ENCODE measurements around the gene RIF1.

RIF1 gene

GRCh38 chr2:151409601-151410484 is at the start of gene RIF1:
Gene RIF1 (plus strand): TSS chr2:151409902. CDS start chr2:151410424, 522 bp downstream.
- peak; percentile 47 to 96 (median 79) for DNase-seq

GRCh38 chr2:151361674-151362370 is 47.9 kb upstream of the RIF1 start:
- DNase-seq = no peak

GRCh38 chr2:151363709-151364108 is 46.0 kb upstream of the RIF1 start:
- peak in 28 of 51 donors; percentile 1 to 54 (median 18) for DNase-seq

- no peak for DNase-seq
These were observed 42.1 kb upstream of the RIF1 start for GRCh38 chr2:151367571-151367970.

- no peak for DNase-seq
These were observed 35.3 kb upstream of the RIF1 start for GRCh38 chr2:151374436-151374835.

- no peak for DNase-seq
These were observed 30.5 kb upstream of the RIF1 start for GRCh38 chr2:151379169-151379568.

GRCh38 chr2:151380580-151381235 is 29.0 kb upstream of the RIF1 start:
- DNase-seq = no peak

GRCh38 chr2:151381266-151381665 is 28.4 kb upstream of the RIF1 start:
- DNase-seq = no peak

GRCh38 chr2:151388011-151388410 is 21.7 kb upstream of the RIF1 start:
- DNase-seq = no peak

- no peak for DNase-seq
These were observed 18.3 kb upstream of the RIF1 start for GRCh38 chr2:151391436-151391835.

- DNase-seq = no peak
These were observed 15.2 kb upstream of the RIF1 start for GRCh38 chr2:151394509-151394908.

GRCh38 chr2:151395509-151396374 is 14.0 kb upstream of the RIF1 start:
- DNase-seq = no peak

- DNase-seq = no peak
These were observed 9.7 kb upstream of the RIF1 start for GRCh38 chr2:151399981-151400380.

- no peak for DNase-seq
These were observed 8.6 kb upstream of the RIF1 start for GRCh38 chr2:151401149-151401548.

- no peak for DNase-seq
These were observed 5.8 kb upstream of the RIF1 start for GRCh38 chr2:151403914-151404313.

- DNase-seq = no peak
These were observed 4.3 kb upstream of the RIF1 start for GRCh38 chr2:151405376-151405775.

GRCh38 chr2:151407281-151407680 is 2.4 kb upstream of the RIF1 start:
- no peak for DNase-seq

- DNase-seq = no peak
These were observed 708 bp upstream of the RIF1 start for GRCh38 chr2:151408788-151409600.

- peak in 11 of 51 donors; percentile 11 to 48 (median 33) for DNase-seq
These were observed 758 bp downstream of the RIF1 start for GRCh38 chr2:151410485-151410834.

GRCh38 chr2:151417650-151418049 is 7.9 kb downstream of the RIF1 start:
- no peak for DNase-seq

Measured in hypothalamus (tissue), 51 donors.